ENCODE measurements around the gene TAGLN2.
"Not testable (repeated sequence)": the region's sequence is repeated elsewhere in the genome, so short reads cannot be mapped to it uniquely, and the experiment has no call there.

TAGLN2 gene

GRCh38 chr1:159899634-159900033, 25.7 kb downstream of the TAGLN2 start:
- not testable (repeated sequence) for DNase-seq (ENCODE audit: low read depth)

- DNase-seq (ENCODE audit: low read depth): no peak
Observed at GRCh38 chr1:159898527-159898926, 26.8 kb downstream of the TAGLN2 start.

GRCh38 chr1:159897962-159898361, 27.3 kb downstream of the TAGLN2 start:
- DNase-seq (ENCODE audit: low read depth): no peak

GRCh38 chr1:159896546-159896930, 28.8 kb downstream of the TAGLN2 start:
- DNase-seq (ENCODE audit: low read depth): no peak

- DNase-seq (ENCODE audit: low read depth): no peak
Observed at GRCh38 chr1:159895836-159896545, 29.3 kb downstream of the TAGLN2 start.

- DNase-seq (ENCODE audit: low read depth): no peak
Observed at GRCh38 chr1:159895286-159895685, 30.0 kb downstream of the TAGLN2 start.

GRCh38 chr1:159892944-159893343, 32.4 kb downstream of the TAGLN2 start:
- no peak for DNase-seq (ENCODE audit: low read depth)

GRCh38 chr1:159891275-159892157, 33.8 kb downstream of the TAGLN2 start:
- DNase-seq (ENCODE audit: low read depth): peak; percentile 77

- DNase-seq (ENCODE audit: low read depth): no peak
Observed at GRCh38 chr1:159890390-159890789, 34.9 kb downstream of the TAGLN2 start.

- DNase-seq (ENCODE audit: low read depth): peak; percentile 72
Observed at GRCh38 chr1:159889821-159890252, 35.5 kb downstream of the TAGLN2 start.

- DNase-seq (ENCODE audit: low read depth): no peak
Observed at GRCh38 chr1:159889202-159889601, 36.1 kb downstream of the TAGLN2 start.

GRCh38 chr1:159884296-159884695, 41.0 kb downstream of the TAGLN2 start:
- no peak for DNase-seq (ENCODE audit: low read depth)

GRCh38 chr1:159883134-159883533, 42.2 kb downstream of the TAGLN2 start:
- DNase-seq (ENCODE audit: low read depth): no peak

- DNase-seq (ENCODE audit: low read depth): no peak
Observed at GRCh38 chr1:159882527-159882862, 42.8 kb downstream of the TAGLN2 start.

- DNase-seq (ENCODE audit: low read depth): peak; percentile 96
Observed at GRCh38 chr1:159881622-159882526, 43.4 kb downstream of the TAGLN2 start.

- DNase-seq (ENCODE audit: low read depth): no peak
Observed at GRCh38 chr1:159880430-159880829, 44.9 kb downstream of the TAGLN2 start.

- DNase-seq (ENCODE audit: low read depth): peak; percentile 37
Observed at GRCh38 chr1:159879977-159880376, 45.3 kb downstream of the TAGLN2 start.

GRCh38 chr1:159879136-159879535, 46.2 kb downstream of the TAGLN2 start:
- DNase-seq (ENCODE audit: low read depth): no peak

- DNase-seq (ENCODE audit: low read depth): no peak
Observed at GRCh38 chr1:159877695-159878444, 47.4 kb downstream of the TAGLN2 start.

- DNase-seq (ENCODE audit: low read depth): no peak
Observed at GRCh38 chr1:159873530-159874143, 51.7 kb downstream of the TAGLN2 start.

GRCh38 chr1:159872891-159873290, 52.4 kb downstream of the TAGLN2 start:
- no peak for DNase-seq (ENCODE audit: low read depth)

Measured in non-pigmented ciliary epithelial cell (primary cell).